Adrenal gland (tissue), 12 donors: Measurements from ENCODE around the gene PAX5. TPM values are rescaled to one million over a fixed set of nuclear protein-coding genes. Genes with fewer than 3 reads are reported as not detected.

Experiments used
- DNase-seq, 7 donors: peaks; one replicate each; pipeline ENCODE4 v3.0.0-alpha.2; 2019 to 2020
- H3K27ac ChIP-seq, 5 donors: fragments of 200-600 bp; sonication (generic) in 4 of 5; 1 replicate in 3 of 5; 2 replicates in 2 of 5; pipeline versions ENCODE4 v1.5.1 to v1.8.0; 2016 to 2020; ENCODE audit warnings: mild to moderate bottlenecking in 1 of 5
- H3K27me3 ChIP-seq: fragments of 200-600 bp; 2 replicates; pipeline ENCODE4 v1.8.0; 2021
- H3K36me3 ChIP-seq, 2 donors: fragments of 200-600 bp; replicated peaks in 1 of 2; 1 replicate in 1 of 2; 2 replicates in 1 of 2; pipeline versions ENCODE4 v1.5.1 to v1.8.0; 2018 to 2022
- H3K4me1 ChIP-seq, 2 donors: fragments of 200-600 bp; replicated peaks in 1 of 2; 1 replicate in 1 of 2; 2 replicates in 1 of 2; pipeline versions ENCODE4 v1.5.1 to v1.8.0; 2018 to 2021
- H3K4me3 ChIP-seq, 4 donors: fragments of 200-600 bp; sonication (generic) in 3 of 4; one replicate each; pipeline ENCODE4 v1.5.1; 2016 to 2018
- H3K9me3 ChIP-seq, 3 donors: fragments of 200-600 bp; sonication (generic) in 1 of 3; replicated peaks in 1 of 3; 1 replicate in 2 of 3; 2 replicates in 1 of 3; pipeline versions ENCODE4 v1.5.1 to v1.8.0; 2016 to 2021
- POLR2A ChIP-seq, 2 donors: fragments of 450-650 bp; IDR thresholded peaks; one replicate each; pipeline ENCODE4 v1.6.1; 2017; ENCODE audit warnings: antibody characterized with exemption in 2 of 2, mild to moderate bottlenecking in 2 of 2, moderate library complexity in 1 of 2
- WGBS, 4 donors: extraction: QIAGEN DNeasy Blood & Tissue Kit in 2 of 4; methylation state at CpG; one replicate each; pipeline versions ENCODE4 v1.1.5 to v1.1.7; 2013 to 2017; 5-methylcytosine and 5-hydroxymethylcytosine counted together
- intact Hi-C, 2 donors: fragments of 100-400 bp; cut with DNase I; formaldehyde crosslinking; loops; one replicate each; pipeline versions ENCODE4 v1.14.1 to v1.15.0; 2022 to 2023
- polyA plus RNA-seq, 3 donors: library from polyadenylated mRNA; stranded (reverse); fragments of 200-250 nt in 2 of 3; fragments of 350-450 nt in 1 of 3; fragmentation: Illumina TruSeq in 1 of 3; extraction: RNeasy Lipid Tissue Mini Kit (QIAGEN cat#74804) in 1 of 3; gene quantifications; one replicate each; pipeline ENCODE4 v1.2.3, GENCODE V29; 2013 to 2014
- total RNA-seq, 9 donors: library from RNA; depleted of rRNA in 4 of 9; stranded (reverse); fragments of >200 nt in 4 of 9; fragments of 120-200 nt in 1 of 9; fragmentation: NEBNext Ultra II Directional in 1 of 9; extraction: Animal tissue kit (Norgen Biotek cat#: 25700) in 1 of 9; gene quantifications; one replicate each; pipeline versions ENCODE4 v1.1.0 to v1.2.4, GENCODE V29; 2013 to 2023
- TF ChIP-seq, protein P1 (sequence below), 6 experiments: fragments of 450-650 bp in 4 of 6; fragments of 200-600 bp in 2 of 6; sonication (generic) in 1 of 6; IDR thresholded peaks; 1 replicate in 5 of 6; 2 replicates in 1 of 6; pipeline versions ENCODE4 v1.5.1 to v1.8.0; 2016 to 2021; ENCODE audit warnings: antibody characterized with exemption in 6 of 6, mild to moderate bottlenecking in 2 of 6, moderate library complexity in 1 of 6
- donor health status: healthy with polysubstance abuse.
- donor health status: Bipolar disorder and iron deficiency.
- donor health status: DM: yes; HTN: yes; CAD: no.
- donor health status: DM: no; HTN: no; CAD: no.
- donor health status: DM: no; HTN: no; CAD: no.
- donor health status: DM: yes; HTN: yes; CAD: no.

PAX5 gene
- total and polyA plus RNA-seq, 12 donors = under 0.01 to 0.22 (median 0.09) TPM; not detected in 6

DNA sequence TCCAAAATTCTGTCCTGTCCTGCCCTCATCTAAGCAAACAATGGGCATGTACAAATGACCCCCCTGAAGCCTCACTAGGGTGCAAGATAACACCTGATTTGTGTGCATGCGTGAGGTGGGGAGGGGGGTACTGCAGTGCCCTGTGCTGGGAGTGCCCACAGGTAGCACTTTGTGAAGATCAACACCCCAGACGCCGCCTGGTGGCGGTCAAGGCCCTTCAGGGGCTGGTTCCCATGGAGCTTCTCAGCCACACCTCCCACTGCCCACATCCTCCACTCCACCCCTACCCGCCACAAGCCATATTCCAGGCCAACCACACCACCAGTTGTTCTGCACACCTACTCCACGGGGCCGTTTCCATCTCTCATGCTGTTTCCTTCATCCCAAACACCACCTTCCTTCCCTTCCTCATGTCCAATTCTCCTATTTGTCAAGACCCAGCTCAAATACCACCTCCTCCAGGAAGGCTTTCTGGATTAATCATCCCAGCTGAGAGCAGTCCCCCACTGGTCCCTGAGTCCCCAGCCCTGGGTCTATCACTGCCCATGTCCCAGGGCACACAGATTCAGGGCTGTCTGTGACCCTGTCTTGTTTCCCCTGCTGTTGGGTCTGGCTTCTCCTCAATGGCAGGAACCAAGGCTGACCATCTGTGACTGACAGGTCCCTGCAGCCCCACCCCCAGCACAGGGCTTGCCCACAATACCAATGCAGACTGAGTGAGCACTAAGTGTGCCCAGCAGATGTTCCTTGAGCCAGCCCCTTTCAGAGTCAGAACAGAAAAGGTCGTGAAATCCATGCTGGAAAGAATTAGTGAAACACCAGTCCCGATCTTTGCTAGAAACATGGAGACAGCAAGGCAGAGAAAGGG is 178.4 kb downstream of the PAX5 start:
- H3K27me3 ChIP-seq = no peaks in the 10 kb centered on the region

DNA sequence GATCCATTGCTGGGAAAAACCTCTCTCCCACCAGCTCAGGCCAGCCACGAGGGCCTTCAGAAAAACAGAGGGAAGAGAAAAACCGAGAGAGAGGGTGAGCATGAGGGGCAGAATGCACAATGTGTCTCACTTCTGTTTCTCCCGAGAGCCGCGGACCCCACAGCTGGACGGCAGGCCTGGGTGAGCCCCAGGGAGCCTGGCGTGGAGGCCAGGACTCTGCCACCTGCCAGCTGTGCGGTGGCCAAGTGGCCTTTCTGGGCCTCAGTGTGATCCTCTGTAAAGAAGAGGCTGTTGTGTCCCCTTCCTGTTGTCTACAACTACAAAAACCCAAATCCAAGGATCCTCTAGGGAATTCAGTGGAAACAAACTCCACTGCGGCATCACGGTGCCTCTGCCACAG is 179.3 kb downstream of the PAX5 start:
- Histone ChIP-seq H3K27ac (no peak overlapping the region), H3K27me3 (no peaks in the 10 kb centered on the region), H3K4me3 (no peak overlapping the region), H3K4me1 (no peaks in the 10 kb centered on the region), H3K9me3 (no peaks in the 10 kb centered on the region), H3K36me3 (no peaks in the 10 kb centered on the region)
- WGBS, 4 donors = 83 to 86% (median 84%) methylated on average over 10 of the region's 10 CpGs
- TF ChIP-seq, protein P1, sequence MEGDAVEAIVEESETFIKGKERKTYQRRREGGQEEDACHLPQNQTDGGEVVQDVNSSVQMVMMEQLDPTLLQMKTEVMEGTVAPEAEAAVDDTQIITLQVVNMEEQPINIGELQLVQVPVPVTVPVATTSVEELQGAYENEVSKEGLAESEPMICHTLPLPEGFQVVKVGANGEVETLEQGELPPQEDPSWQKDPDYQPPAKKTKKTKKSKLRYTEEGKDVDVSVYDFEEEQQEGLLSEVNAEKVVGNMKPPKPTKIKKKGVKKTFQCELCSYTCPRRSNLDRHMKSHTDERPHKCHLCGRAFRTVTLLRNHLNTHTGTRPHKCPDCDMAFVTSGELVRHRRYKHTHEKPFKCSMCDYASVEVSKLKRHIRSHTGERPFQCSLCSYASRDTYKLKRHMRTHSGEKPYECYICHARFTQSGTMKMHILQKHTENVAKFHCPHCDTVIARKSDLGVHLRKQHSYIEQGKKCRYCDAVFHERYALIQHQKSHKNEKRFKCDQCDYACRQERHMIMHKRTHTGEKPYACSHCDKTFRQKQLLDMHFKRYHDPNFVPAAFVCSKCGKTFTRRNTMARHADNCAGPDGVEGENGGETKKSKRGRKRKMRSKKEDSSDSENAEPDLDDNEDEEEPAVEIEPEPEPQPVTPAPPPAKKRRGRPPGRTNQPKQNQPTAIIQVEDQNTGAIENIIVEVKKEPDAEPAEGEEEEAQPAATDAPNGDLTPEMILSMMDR (IDR thresholded peaks at IDR 0.05) = no peak
- TF ChIP-seq POLR2A (IDR thresholded peaks at IDR 0.05) = no peak
- no peak for DNase-seq
- intact Hi-C loops = no loop called here

More for the DNA sequence above, 178.4 kb downstream of the PAX5 start:
- Histone ChIP-seq H3K27ac (no peak overlapping the region), H3K4me3 (no peak overlapping the region), H3K4me1 (no peaks in the 10 kb centered on the region), H3K9me3 (no peaks in the 10 kb centered on the region), H3K36me3 (no peaks in the 10 kb centered on the region)
- intact Hi-C loops = no loop called here
- 57 to 67% (median 63%) methylated on average over 8 to 9 of the region's 9 CpGs for WGBS, 4 donors
- no peak for DNase-seq
- TF ChIP-seq, protein P1 (IDR thresholded peaks at IDR 0.05) = no peak
- TF ChIP-seq POLR2A (IDR thresholded peaks at IDR 0.05) = no peak

DNA sequence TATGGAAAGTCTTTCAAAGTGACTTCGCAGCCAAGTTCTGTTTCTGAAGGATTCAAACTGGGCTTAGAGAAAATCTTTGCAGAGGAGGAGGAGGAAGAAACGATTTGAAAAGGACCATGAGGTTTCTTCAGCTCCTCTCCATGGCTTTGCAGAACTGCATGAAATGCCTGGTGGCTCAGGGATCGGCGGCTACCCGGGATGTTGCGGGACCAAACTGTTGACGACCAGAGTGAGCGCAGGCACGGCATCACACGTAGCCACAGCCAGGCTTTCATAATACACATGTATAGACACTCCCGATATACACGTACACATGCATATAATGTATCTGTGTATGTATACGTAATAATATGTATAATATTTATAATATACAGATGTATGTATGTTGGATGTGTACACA is 180.0 kb downstream of the PAX5 start:
- no peak overlapping the region for H3K4me3 ChIP-seq
- H3K9me3 ChIP-seq = no peaks in the 10 kb centered on the region
- no peaks in the 10 kb centered on the region for H3K4me1 ChIP-seq
- TF ChIP-seq, protein P1 (IDR thresholded peaks at IDR 0.05) = no peak
- TF ChIP-seq POLR2A (IDR thresholded peaks at IDR 0.05) = no peak
- no peak overlapping the region for H3K27ac ChIP-seq
- intact Hi-C loops = no loop called here
- 71 to 80% (median 72%) methylated on average over 10 to 13 of the region's 13 CpGs for WGBS, 4 donors
- H3K27me3 ChIP-seq = no peaks in the 10 kb centered on the region
- H3K36me3 ChIP-seq = no peaks in the 10 kb centered on the region
- no peak for DNase-seq

DNA sequence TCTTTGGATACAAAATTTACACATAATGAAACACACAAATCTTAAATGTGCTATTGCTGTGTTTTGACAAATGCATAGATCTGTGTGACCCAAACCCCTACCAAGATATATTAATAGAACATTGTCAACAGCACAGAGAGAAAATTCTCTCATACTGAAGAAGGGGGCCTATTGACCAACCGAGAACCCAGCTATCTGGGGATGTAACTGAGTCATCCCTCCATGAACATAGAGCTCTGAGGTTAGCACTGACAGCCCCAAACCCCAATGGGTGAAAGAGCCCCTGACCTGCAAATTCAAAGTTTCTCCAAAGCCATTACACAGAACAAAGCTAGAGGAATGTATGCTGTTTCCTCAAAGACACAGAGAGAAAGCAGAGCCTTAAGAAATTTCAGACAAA is 180.8 kb downstream of the PAX5 start:
- no peak for DNase-seq
- 75 to 95% (median 82%) methylated on average over 1 of the region's 1 CpG for WGBS, 4 donors
- no peaks in the 10 kb centered on the region for H3K27me3 ChIP-seq
- H3K27ac ChIP-seq = no peak overlapping the region
- no peaks in the 10 kb centered on the region for H3K9me3 ChIP-seq
- no peaks in the 10 kb centered on the region for H3K4me1 ChIP-seq
- TF ChIP-seq POLR2A (IDR thresholded peaks at IDR 0.05) = no peak
- TF ChIP-seq, protein P1 (IDR thresholded peaks at IDR 0.05) = no peak
- intact Hi-C loops = no loop called here
- no peak overlapping the region for H3K4me3 ChIP-seq
- H3K36me3 ChIP-seq = no peaks in the 10 kb centered on the region
